COR-L47 (cell line): ENCODE results near the gene MYCBPAP.

Experiments used
- DNase-seq: peaks from one replicate; lab custom pipeline; 2025; lab: John Stamatoyannopoulos, UW

MYCBPAP gene

DNA sequence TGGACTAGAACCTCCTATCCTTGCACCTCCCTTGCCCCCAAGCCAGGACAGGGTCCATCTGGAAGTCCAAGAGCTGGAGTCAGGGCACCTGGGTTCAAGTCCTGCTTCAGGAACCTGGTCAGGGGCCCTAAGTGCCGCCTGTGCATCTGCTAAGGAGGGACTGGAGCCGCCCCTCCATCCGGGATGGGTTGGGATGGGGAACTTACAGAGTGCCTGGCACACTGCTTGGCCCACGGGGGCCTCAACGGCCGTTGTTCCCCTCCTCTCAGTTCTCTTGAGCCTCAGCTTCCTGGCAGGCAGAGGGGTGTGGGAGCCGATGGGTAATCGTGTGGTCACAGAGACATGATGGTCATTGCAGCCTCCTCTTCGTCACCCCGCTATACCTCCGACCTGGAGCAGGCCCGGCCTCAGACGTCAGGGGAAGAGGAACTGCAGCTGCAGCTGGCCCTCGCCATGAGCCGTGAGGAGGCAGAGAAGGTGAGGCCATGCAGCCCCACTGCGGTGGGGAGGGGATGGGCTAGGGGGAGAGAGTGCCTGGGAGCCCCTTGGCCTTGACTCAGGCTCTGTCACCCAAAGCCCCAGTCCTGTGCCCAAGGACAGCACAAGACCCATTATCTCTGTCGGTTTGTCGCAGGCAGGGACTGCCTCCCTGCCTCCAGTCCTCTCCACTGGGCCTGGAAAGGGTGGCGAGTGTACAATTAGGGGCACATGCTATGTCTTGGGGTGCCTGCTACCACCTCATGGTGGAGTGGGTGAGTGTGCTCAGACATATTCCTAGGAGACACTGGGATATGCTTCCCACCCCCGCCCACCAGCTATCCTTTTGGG, 29.7 kb downstream of the MYCBPAP start:
- no peak for DNase-seq

DNA sequence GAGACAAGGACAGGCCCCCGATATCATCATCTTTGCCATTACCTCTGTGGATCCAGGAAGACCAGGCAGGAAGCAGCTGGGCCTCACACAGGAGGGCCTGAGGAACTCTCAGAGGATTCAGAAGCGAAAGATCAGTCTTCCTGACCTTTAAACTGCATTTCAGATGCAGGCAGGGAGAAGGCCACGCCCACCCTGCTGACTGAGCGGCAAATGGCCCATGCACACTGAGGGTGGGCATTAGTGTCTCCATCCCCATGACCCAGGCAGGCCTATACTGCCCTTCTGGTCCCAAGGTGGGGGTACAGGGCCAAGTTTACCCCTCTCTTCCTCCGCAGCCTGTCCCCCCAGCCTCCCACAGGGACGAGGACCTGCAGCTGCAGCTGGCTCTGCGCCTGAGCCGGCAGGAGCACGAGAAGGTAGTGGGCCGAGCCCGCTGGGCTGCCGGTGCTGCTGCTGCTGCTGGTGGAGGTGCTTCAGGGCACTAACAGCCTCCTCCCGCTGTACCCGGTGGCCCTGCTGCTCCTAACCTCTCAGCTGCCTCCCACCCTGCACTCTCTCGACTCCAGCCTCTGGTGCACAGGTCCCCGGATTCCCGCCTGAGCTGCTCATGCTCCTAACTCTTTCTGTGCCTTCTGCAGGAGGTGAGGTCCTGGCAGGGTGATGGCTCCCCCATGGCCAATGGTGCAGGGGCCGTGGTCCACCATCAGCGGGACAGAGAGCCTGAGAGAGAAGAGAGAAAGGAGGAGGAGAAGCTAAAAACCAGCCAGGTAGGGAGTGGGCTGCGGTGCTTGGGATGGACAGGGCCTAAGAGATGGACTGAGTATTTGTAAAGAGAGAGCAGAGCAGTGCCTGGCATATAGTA, 30.5 kb downstream of the MYCBPAP start:
- no peak for DNase-seq

DNA sequence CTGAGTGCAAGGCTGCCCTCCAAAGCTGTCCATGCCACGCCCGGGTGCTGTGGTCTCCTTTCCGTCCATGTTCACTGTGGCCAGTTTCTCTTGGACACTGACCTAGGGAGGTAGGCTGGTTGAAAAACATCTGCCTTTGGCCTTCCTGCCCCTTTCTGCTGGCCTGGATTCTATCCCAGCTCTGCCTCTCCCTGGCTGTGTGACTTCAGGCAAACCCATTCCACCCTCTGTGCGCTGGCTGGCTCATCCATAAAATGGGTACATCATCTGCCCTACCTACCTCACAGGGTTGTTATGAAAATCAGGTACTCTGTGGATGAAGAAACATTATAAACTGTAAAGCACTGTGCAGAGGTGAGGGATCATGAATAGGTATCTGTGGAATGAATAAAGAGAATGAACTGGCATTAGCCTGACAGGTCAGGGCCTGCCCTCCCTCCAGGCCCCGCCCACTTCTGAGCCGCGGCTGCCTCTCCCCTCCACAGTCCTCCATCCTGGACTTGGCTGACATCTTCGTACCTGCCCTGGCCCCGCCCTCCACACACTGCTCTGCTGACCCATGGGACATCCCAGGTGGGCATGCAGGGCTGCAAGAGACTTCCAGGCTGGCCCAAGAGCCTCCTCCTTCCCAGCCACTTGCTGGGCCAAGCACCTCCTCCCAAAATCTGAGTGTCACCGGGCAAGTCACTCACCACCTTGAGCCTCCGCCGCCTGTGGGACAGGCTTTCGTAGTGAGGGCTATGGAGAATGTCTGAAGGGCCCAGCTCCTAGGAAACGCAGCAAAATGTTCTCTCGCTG, 31.7 kb downstream of the MYCBPAP start:
- DNase-seq, result no peak

GRCh38 chr17:50540560-50541401, 32.5 kb downstream of the MYCBPAP start:
- no peak for DNase-seq

- DNase-seq, result no peak
Measured at GRCh38 chr17:50541402-50541715, 33.1 kb downstream of the MYCBPAP start.

DNA sequence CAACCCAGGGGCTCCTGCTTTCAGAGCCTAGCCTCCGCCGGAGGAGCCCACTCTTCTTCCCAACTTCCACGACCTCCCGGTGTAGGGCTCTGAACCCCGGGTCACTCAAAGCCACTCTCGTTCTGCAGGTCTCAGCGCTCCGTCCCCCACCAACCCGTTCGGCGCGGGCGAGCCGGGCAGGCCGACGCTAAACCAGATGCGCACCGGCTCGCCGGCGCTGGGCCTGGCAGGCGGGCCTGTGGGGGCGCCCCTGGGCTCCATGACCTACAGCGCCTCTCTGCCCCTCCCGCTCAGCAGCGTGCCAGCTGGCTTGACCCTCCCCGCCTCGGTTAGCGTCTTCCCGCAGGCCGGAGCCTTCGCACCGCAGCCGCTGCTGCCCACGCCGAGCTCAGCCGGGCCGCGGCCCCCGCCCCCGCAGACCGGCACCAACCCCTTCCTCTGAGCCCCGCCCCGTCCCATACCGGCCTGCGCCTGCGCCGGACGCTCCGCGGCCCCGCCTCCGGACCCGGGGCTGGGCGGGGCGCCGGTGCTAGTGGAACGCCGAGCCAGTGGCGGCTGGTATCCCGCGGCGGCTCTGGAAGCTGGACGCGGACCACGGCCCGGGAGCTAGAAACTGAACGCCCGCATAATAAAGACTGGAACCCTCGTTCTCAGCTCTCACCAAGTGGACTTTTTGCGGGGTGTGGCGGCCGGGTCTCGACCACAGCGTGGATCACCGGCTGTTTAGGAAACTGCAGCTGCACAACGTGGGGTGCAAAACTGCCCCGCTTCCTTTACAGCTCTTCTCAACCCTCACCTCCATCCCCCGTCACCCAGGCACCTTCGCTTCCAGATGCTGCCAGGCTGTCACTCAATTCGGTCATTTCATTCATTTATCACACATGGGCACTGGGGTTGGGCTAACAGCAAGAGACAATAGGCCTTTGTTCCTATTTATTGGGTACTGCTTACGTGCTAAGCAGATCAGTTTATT, 33.8 kb downstream of the MYCBPAP start:
- peak; percentile 45 for DNase-seq

DNA sequence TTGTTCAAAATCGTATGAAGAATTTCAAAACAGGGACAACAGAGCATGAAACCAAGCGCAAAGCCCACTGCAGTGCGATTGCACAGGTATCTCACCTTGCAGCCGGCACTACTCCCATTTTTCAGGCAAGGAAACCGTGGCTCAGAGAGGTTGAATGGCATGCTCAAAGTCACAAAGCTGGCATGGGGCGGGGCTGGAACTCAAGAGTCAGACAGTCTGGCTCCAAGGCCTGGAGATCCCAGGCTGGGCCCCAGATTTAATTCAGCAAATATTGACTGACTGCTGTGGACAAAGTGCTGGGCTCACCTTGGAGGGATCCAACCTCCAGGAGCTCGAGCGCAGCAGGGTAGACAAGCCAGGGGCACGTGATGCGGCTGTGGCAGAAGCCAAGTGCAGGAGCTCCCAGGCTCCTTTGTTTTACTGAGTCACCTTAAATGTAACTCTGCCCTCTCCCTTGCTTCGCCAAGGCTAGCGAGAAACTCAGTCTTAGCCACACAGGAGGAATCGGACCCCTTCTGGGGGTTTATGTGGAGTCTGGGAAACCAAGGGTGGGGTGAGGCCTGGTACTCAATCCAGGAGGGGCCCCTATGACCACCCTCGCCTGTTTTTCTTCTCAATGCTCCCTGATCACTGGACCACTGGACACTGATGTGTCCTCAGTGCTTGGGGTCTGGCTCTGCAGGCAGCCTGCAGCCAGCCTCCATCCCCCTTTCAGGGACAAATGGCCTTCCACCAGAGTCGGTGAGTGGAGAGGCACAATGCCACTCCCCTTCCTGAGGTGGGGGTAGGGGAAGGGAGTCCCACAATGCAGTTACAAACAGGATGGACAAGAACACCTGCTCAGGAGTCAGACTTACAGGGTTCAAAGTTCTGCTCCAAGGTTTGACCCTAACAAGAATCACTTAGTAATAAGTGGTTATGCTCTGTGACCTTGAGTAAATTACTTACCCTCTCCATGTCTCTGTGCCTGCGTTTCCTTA, 34.8 kb downstream of the MYCBPAP start:
- DNase-seq, result no peak

GRCh38 chr17:50544516-50544915, 36.3 kb downstream of the MYCBPAP start:
- no peak for DNase-seq

GRCh38 chr17:50545311-50545710, 37.1 kb downstream of the MYCBPAP start:
- DNase-seq, result no peak

DNA sequence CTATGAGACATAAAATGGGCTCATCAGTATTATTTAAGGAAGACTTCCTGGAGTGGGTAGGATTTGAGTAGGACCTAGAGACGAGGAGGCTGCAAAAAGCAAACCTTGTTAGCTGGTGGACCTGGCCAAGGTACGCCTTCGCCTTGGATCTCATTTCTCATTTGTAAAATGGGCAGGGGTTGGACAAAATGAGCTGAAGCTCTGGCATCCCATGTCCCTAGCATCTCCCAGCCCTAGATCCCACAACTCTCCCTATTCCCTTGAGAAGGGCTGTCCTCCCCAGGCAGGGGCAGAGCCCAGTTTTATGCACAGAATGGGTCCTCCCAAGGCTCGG, 38.4 kb downstream of the MYCBPAP start:
- no peak for DNase-seq

DNA sequence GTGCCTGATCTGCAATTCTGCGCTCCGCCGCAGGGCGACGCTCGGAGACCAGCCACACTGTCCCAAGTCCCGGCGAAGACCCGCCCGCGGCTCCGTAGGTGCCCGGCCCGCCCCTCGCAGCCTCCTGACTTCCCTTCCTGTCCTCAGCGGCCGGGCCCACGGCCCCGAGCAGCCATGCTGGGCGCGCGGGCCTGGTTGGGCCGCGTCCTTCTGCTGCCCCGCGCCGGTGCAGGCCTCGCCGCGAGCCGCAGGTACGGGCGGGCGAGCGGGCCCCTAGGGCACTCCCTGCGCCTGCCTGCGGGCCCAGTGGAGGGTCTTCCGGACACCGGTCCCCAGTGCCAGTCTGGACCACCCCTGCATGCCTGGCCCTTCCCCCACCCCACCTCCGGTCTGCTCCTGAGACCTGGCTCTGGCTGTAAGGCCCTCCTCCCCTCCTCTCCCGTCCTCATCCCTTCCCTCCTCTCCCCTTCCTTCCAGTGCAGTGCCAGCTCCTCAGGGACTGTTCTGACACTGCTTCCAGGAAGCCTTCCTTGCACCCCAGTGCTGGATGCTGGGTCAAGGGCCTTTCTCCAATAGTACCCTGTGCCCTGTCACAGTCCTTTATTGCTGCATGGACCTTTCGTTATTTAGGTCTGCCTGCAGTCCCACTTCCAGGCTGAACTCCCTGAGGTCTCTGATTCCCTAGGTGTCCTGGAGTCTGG, 38.9 kb downstream of the MYCBPAP start, which contains the start of gene SPATA20:
TSS of gene SPATA20 (plus strand) at position 140 of the 701 bp plus-strand sequence. CDS start at position 175, 35 bp downstream.
- peak; percentile 82 for DNase-seq

DNA sequence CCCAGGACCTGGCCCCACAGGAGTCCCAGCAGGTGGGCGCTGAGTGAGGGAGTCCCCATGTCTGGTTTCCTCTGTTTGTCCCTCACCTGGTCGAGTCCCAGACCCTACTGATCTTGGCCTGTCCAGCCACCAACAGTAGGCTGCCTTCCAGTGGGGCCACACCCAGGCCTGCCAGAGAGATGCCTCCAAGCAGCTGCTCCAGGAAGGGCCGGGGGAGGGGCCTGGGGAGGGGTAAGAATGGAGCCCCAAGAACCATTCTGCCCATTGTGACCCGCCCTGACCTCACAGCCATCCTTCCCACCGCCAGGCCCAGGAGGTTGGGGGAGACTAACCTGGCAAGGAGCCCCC, 39.5 kb downstream of the MYCBPAP start:
- DNase-seq, result no peak

- DNase-seq, result no peak
Measured at GRCh38 chr17:50548831-50549230, 40.6 kb downstream of the MYCBPAP start.

GRCh38 chr17:50549256-50549941, 41.2 kb downstream of the MYCBPAP start:
- DNase-seq, result no peak

GRCh38 chr17:50549969-50550368, 41.7 kb downstream of the MYCBPAP start:
- no peak for DNase-seq

- DNase-seq, result peak; percentile 57
Measured at GRCh38 chr17:50550661-50551432, 42.6 kb downstream of the MYCBPAP start.

GRCh38 chr17:50551433-50551815, 43.2 kb downstream of the MYCBPAP start:
- DNase-seq, result no peak
